Naive thymus-derived CD4-positive, alpha-beta T cell (primary cell): ENCODE measurements around the gene DYSF. TPM values are rescaled to one million over a fixed set of nuclear protein-coding genes. Genes with fewer than 3 reads are reported as not detected.
A peak's percentile ranks its signal among the peaks of the same experiment; 100 is the strongest.

Experiments used
- ATAC-seq: fragments of 150-1000 bp; cut with Tn5 transposase; 2 replicates; pipeline ENCODE4 v1.10.0; 2021; ENCODE audit warnings: mild to moderate bottlenecking, moderate library complexity
- CTCF ChIA-PET: fragments of 350-600 bp; sonication (Branson Sonifier 250); formaldehyde crosslinking; loops from one replicate; lab custom pipeline; 2021; ENCODE audit warnings: antibody characterized with exemption; lab: Charles Lee
- POLR2A ChIA-PET: fragments of 350-600 bp; sonication (Branson Sonifier 250); formaldehyde crosslinking; loops from one replicate; lab custom pipeline; 2021; ENCODE audit warnings: antibody characterized with exemption, inconsistent platforms; lab: Charles Lee
- DNase-seq, 9 donors: peaks; one replicate each; pipeline versions ENCODE4 v3.0.0 to v3.0.0-alpha.2; 2020 to 2022; ENCODE audit warnings: mixed read lengths in 1 of 9
- H3K27ac ChIP-seq: one replicate; pipeline ENCODE4 v1.7.0; 2013; ENCODE audit warnings: mild to moderate bottlenecking, low read depth, low read length, moderate library complexity
- H3K27me3 ChIP-seq, 2 donors: one replicate each; pipeline ENCODE4 v1.7.0; 2013; ENCODE audit warnings: low read length in 2 of 2, mild to moderate bottlenecking in 2 of 2, moderate library complexity in 2 of 2; ENCODE audit not compliant: control insufficient read depth in 2 of 2, insufficient read depth in 2 of 2
- H3K36me3 ChIP-seq, 3 experiments: 1 replicate in 2 of 3; 2 replicates in 1 of 3; pipeline ENCODE4 v1.7.0; 2013; ENCODE audit warnings: low read length in 3 of 3, mild to moderate bottlenecking in 3 of 3, moderate library complexity in 1 of 3; ENCODE audit not compliant: insufficient read depth in 3 of 3, control insufficient read depth in 2 of 3
- H3K4me1 ChIP-seq, 2 donors: one replicate each; pipeline ENCODE4 v1.7.0; 2013; ENCODE audit warnings: low read length in 2 of 2, mild to moderate bottlenecking in 2 of 2, moderate library complexity in 1 of 2; ENCODE audit not compliant: control insufficient read depth in 2 of 2, insufficient read depth in 2 of 2
- H3K4me3 ChIP-seq: 2 replicates; pipeline ENCODE4 v1.7.0; 2013; ENCODE audit warnings: mild to moderate bottlenecking, low read length
- H3K9me3 ChIP-seq, 3 experiments: 1 replicate in 2 of 3; 2 replicates in 1 of 3; pipeline ENCODE4 v1.7.0; 2013; ENCODE audit warnings: low read length in 3 of 3; ENCODE audit not compliant: control insufficient read depth in 2 of 3
- H3K27ac Mint-ChIP-seq, 9 donors: one replicate each; pipeline ENCODE4 v1.8.0; 2020 to 2022; ENCODE audit warnings: mixed read lengths in 9 of 9, mild to moderate bottlenecking in 8 of 9, moderate library complexity in 5 of 9, inconsistent platforms in 2 of 9
- H3K27me3 Mint-ChIP-seq, 5 donors: one replicate each; pipeline ENCODE4 v1.8.0; 2021 to 2022; ENCODE audit warnings: mixed read lengths in 5 of 5, mild to moderate bottlenecking in 1 of 5
- H3K36me3 Mint-ChIP-seq, 5 donors: one replicate each; pipeline ENCODE4 v1.8.0; 2020 to 2022; ENCODE audit warnings: mixed read lengths in 5 of 5, mild to moderate bottlenecking in 3 of 5, inconsistent platforms in 1 of 5
- H3K4me1 Mint-ChIP-seq, 7 donors: one replicate each; pipeline ENCODE4 v1.8.0; 2020 to 2022; ENCODE audit warnings: mixed read lengths in 7 of 7, mild to moderate bottlenecking in 3 of 7, inconsistent platforms in 1 of 7
- H3K4me3 Mint-ChIP-seq, 10 donors: one replicate each; pipeline ENCODE4 v1.8.0; 2020 to 2022; ENCODE audit warnings: mild to moderate bottlenecking in 10 of 10, mixed read lengths in 10 of 10, moderate library complexity in 6 of 10, inconsistent platforms in 2 of 10
- H3K9me3 Mint-ChIP-seq, 11 donors: one replicate each; pipeline ENCODE4 v1.8.0; 2020 to 2022; ENCODE audit warnings: mixed read lengths in 11 of 11, mild to moderate bottlenecking in 4 of 11, inconsistent platforms in 1 of 11, moderate library complexity in 1 of 11
- intact Hi-C, 2 donors: fragments of 100-400 bp; cut with micrococcal nuclease; formaldehyde crosslinking; loops; one replicate each; pipeline ENCODE4 v1.15.1; 2023
- polyA plus RNA-seq, 2 donors: library from polyadenylated mRNA; unstranded; fragments of 300-500 nt; fragmentation: Illumina TruSeq; gene quantifications; one replicate each; pipeline ENCODE4 v1.2.3, GENCODE V29; 2021
- total RNA-seq, 6 experiments: library from RNA in 5 of 6; stranded (reverse) in 5 of 6; gene quantifications; 1 replicate in 5 of 6; 2 replicates in 1 of 6; pipeline ENCODE4 v1.2.3 and lab custom pipeline; 2021 to 2026

DYSF gene
- total and polyA plus RNA-seq, 7 experiments from 2014 or later, result 0.14 to 28.2 (median 0.32) TPM; not detected in 2

DNA sequence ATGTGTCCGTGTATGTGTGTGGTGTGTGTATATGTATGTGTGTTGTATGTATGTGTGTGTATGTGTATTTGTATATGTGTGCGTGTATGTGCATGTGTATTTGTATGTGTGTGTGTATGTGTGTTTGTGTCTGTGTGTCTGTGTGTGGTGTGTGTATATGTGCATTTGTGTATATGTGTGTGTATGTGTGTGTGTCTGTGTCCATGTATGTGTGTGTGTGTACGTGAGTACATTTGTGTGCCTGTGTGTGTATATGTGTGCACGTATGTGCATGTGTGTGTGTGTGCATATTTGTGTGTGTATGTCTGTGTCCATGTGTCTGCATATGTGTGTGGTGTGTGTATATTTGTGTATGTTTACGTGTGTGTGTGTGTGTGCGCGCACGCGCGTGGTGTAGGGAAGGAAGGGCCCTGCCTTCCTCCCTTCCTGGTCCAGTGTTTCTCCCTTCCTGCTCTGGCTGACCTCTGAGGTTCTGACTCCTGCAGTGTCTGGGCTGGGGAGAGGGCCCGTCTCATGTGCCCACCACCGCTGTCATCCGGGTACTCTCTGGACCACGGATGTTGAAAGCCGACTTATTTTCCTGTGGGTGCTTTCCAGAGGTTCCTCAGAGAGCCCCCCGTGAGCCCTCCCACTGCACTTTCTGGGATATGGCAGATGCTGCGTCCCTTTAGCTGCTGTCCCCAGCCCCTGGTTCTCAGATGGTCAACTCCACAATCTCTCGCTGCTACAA is 209.5 kb downstream of the DYSF start:
- Histone ChIP-seq H3K27me3 (no peaks in the 10 kb centered on the region), H3K4me3 (no peak overlapping the region), H3K27ac (no peak overlapping the region), H3K36me3 (no peaks in the 10 kb centered on the region), H3K9me3 (peaks cover 0 to 7% (median 0%) of the 10 kb centered on the region in 3 experiments), H3K4me1 (no peaks in the 10 kb centered on the region)
- ChIA-PET POLR2A (no interaction called here), CTCF (no interaction called here)
- Mint-ChIP-seq H3K36me3 (peaks cover 0 to 10% (median 4%) of the 10 kb centered on the region in 5 donors), H3K27ac (no peak overlapping the region), H3K4me3 (no peak overlapping the region), H3K9me3 (peaks cover 8 to 18% (median 12%) of the 10 kb centered on the region in 11 donors), H3K27me3 (peaks cover 0 to 4% (median 0%) of the 10 kb centered on the region in 5 donors), H3K4me1 (no peaks in the 10 kb centered on the region)
- DNase-seq (no peak), ATAC-seq (no peak)
- intact Hi-C loops, result no loop called here

GRCh38 chr2:71664161-71664560 is 210.8 kb downstream of the DYSF start:
- peaks cover under 1 to 5% (median 3%) of the 10 kb centered on the region in 11 donors for H3K9me3 Mint-ChIP-seq
- peaks cover 0 to under 1% (median 0%) of the 10 kb centered on the region in 3 experiments for H3K9me3 ChIP-seq
- H3K27me3 ChIP-seq, result no peaks in the 10 kb centered on the region
- no peaks in the 10 kb centered on the region for H3K4me1 ChIP-seq
- intact Hi-C loops, result no loop called here
- H3K36me3 ChIP-seq, result no peaks in the 10 kb centered on the region
- peaks cover 0 to 4% (median 0%) of the 10 kb centered on the region in 5 donors for H3K27me3 Mint-ChIP-seq
- H3K4me3 Mint-ChIP-seq, result no peak overlapping the region
- no peak overlapping the region for H3K4me3 ChIP-seq
- peaks cover 0 to 1% (median 0%) of the 10 kb centered on the region in 5 donors for H3K36me3 Mint-ChIP-seq
- no peak for ATAC-seq
- CTCF ChIA-PET, result no interaction called here
- H3K27ac Mint-ChIP-seq, result no peak overlapping the region
- DNase-seq, result no peak
- POLR2A ChIA-PET, result no interaction called here
- no peak overlapping the region for H3K27ac ChIP-seq
- H3K4me1 Mint-ChIP-seq, result no peaks in the 10 kb centered on the region

DNA sequence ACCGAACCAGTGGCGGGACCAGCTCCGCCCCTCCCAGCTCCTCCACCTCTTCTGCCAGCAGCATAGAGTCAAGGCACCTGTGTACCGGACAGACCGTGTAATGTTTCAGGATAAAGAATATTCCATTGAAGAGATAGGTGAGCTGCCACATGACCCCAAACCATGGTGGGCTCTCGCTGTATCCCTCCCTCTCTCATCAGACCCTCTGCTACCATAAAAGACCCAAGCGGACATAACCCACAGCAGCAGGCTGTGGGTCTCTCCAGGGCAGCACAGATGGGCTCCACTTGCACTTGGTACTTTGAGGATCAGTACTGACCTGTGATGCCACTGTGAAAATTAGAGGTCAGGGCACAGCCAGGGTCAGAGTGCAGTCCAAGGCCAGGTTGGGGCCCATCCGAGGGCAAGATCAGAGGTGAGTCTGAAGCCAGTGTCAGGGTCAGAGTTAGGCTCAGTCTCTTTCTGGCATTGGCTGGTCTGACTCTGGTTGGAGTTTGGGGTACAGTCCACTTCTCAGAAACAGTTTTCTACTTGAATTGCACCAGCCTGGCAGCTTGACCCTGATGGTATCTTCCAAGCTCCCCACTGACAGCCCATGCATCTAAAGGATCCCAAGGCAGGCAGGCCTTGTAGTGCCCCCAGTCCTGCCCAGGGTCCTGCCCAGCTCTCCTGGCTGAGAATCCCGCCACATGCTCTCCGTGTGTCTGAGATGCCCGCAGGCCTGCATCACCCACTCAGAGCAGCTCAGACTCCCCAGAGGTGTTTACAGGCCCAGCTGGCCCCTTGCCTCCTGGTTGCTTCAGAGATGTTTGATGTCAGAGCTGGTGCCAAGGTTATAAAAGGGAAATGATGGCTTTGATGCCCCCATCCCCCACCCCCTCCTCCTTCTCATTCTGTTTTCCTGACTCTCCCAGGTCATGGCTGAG is 212.1 kb downstream of the DYSF start:
- H3K27me3 ChIP-seq, result no peaks in the 10 kb centered on the region
- ATAC-seq (peak; percentile 10), DNase-seq (no peak)
- POLR2A ChIA-PET, result no interaction called here
- no peak overlapping the region for H3K27ac ChIP-seq
- no peaks in the 10 kb centered on the region for H3K4me1 ChIP-seq
- no peaks in the 10 kb centered on the region for H3K36me3 Mint-ChIP-seq
- H3K4me3 Mint-ChIP-seq, result no peak overlapping the region
- CTCF ChIA-PET, result no interaction called here
- intact Hi-C loops, result no loop called here
- H3K36me3 ChIP-seq, result no peaks in the 10 kb centered on the region
- no peak overlapping the region for H3K4me3 ChIP-seq
- no peaks in the 10 kb centered on the region for H3K4me1 Mint-ChIP-seq
- H3K9me3 Mint-ChIP-seq, result peaks cover 0 to 1% (median 0%) of the 10 kb centered on the region in 11 donors
- H3K9me3 ChIP-seq, result no peaks in the 10 kb centered on the region
- H3K27me3 Mint-ChIP-seq, result peaks cover 0 to 9% (median 0%) of the 10 kb centered on the region in 5 donors
- H3K27ac Mint-ChIP-seq, result no peak overlapping the region

GRCh38 chr2:71666094-71666474 is 212.7 kb downstream of the DYSF start:
- Mint-ChIP-seq H3K27ac (no peak overlapping the region), H3K36me3 (no peaks in the 10 kb centered on the region), H3K9me3 (peaks cover 0 to 1% (median 0%) of the 10 kb centered on the region in 11 donors), H3K4me1 (no peaks in the 10 kb centered on the region), H3K27me3 (peaks cover 0 to 11% (median 0%) of the 10 kb centered on the region in 5 donors), H3K4me3 (no peak overlapping the region)
- no peak overlapping the region for H3K27ac ChIP-seq
- no peak overlapping the region for H3K4me3 ChIP-seq
- H3K4me1 ChIP-seq, result no peaks in the 10 kb centered on the region
- POLR2A ChIA-PET, result no interaction called here
- intact Hi-C loops, result no loop called here
- H3K27me3 ChIP-seq, result no peaks in the 10 kb centered on the region
- no peaks in the 10 kb centered on the region for H3K36me3 ChIP-seq
- DNase-seq (no peak), ATAC-seq (no peak)
- CTCF ChIA-PET, result no interaction called here
- no peaks in the 10 kb centered on the region for H3K9me3 ChIP-seq

DNA sequence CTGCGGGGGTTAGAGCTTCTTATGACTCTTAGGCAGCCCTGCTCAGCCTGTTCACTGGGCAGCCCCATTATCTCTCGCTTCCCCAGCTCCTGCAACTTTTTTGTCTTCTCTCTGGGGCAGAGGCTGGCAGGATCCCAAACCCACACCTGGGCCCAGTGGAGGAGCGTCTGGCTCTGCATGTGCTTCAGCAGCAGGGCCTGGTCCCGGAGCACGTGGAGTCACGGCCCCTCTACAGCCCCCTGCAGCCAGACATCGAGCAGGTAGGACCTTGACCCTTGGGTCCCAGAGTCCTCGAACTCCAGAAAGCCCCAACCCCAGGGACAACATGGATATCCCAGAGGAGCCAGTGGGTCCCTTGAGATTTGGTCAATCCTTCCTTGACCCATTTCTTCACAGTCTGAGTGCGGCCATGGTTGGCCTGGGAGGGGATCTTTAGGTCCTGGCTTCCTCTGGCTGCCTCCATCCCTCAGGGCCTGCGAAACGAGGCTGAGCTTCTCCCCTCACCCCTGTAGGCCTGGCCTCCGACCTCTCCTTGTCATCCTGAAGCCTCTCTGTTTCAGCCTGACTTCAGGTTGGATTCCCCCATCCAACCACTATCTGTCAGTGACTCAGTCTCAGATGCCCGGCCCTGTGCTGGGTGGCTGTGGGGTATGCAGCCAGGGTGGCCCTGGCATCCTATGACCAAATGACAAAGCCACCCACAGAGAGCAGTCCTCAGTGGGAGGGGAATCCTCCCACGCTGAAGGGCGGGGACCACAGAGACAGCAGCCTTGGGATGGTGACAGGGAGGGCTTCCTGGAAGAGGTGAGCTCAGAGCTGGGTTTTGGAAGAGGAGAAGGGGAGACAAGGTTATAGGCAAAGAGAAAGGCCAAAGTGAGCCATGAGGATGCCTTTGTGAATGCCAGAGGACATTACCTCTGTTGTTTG is 214.2 kb downstream of the DYSF start:
- no peak for ATAC-seq
- no peaks in the 10 kb centered on the region for H3K4me1 Mint-ChIP-seq
- no peaks in the 10 kb centered on the region for H3K9me3 ChIP-seq
- H3K4me1 ChIP-seq, result no peaks in the 10 kb centered on the region
- H3K27ac Mint-ChIP-seq, result no peak overlapping the region
- no peaks in the 10 kb centered on the region for H3K27me3 ChIP-seq
- peaks cover 0 to 11% (median 0%) of the 10 kb centered on the region in 5 donors for H3K27me3 Mint-ChIP-seq
- H3K9me3 Mint-ChIP-seq, result peaks cover 0 to 1% (median 0%) of the 10 kb centered on the region in 11 donors
- no peaks in the 10 kb centered on the region for H3K36me3 Mint-ChIP-seq
- H3K36me3 ChIP-seq, result no peaks in the 10 kb centered on the region
- ChIA-PET POLR2A (no interaction called here), CTCF (no interaction called here)
- intact Hi-C loops, result no loop called here
- H3K4me3 Mint-ChIP-seq, result no peak overlapping the region
- H3K4me3 ChIP-seq, result no peak overlapping the region
- peak in 1 of 9 donors; percentile 15 for DNase-seq
- no peak overlapping the region for H3K27ac ChIP-seq

- Mint-ChIP-seq H3K27ac (no peak overlapping the region), H3K4me3 (no peak overlapping the region), H3K27me3 (peaks cover 0 to 11% (median 0%) of the 10 kb centered on the region in 5 donors), H3K9me3 (peaks cover 0 to 1% (median 0%) of the 10 kb centered on the region in 11 donors), H3K36me3 (no peaks in the 10 kb centered on the region), H3K4me1 (no peaks in the 10 kb centered on the region)
- ATAC-seq (no peak), DNase-seq (peak in 1 of 9 donors; percentile 7)
- Histone ChIP-seq H3K4me1 (no peaks in the 10 kb centered on the region), H3K27me3 (no peaks in the 10 kb centered on the region), H3K27ac (no peak overlapping the region), H3K36me3 (no peaks in the 10 kb centered on the region), H3K9me3 (no peaks in the 10 kb centered on the region), H3K4me3 (no peak overlapping the region)
- ChIA-PET CTCF (no interaction called here), POLR2A (no interaction called here)
- intact Hi-C loops, result no loop called here
Measured at GRCh38 chr2:71668326-71669057, 215.1 kb downstream of the DYSF start.
